Upper lobe of right lung (tissue), 1 donor: Measurements from ENCODE around the gene MTCL1. TPM values are rescaled to one million over a fixed set of nuclear protein-coding genes. Genes with fewer than 3 reads are reported as not detected.

Experiments
- ATAC-seq: fragments of 200-7000 bp; cut with Tn5 transposase; one replicate; pipeline ENCODE4 v1.9.1; 2020; ENCODE audit warnings: mild to moderate bottlenecking, moderate library complexity
- DNase-seq: peaks from one replicate; pipeline ENCODE4 v3.0.0-alpha.2; 2020
- H3K27ac ChIP-seq: fragments of 200-600 bp; one replicate; pipeline ENCODE4 v1.8.0; 2022
- H3K27me3 ChIP-seq: fragments of 200-600 bp; one replicate; pipeline ENCODE4 v1.8.0; 2022; ENCODE audit warnings: mild to moderate bottlenecking
- H3K36me3 ChIP-seq: fragments of 200-600 bp; one replicate; pipeline ENCODE4 v1.8.0; 2022
- H3K4me1 ChIP-seq: fragments of 200-600 bp; one replicate; pipeline ENCODE4 v1.8.0; 2022
- H3K4me3 ChIP-seq: fragments of 200-600 bp; one replicate; pipeline ENCODE4 v1.8.0; 2022; ENCODE audit warnings: mild to moderate bottlenecking
- H3K9me3 ChIP-seq: fragments of 200-600 bp; one replicate; pipeline ENCODE4 v1.8.0; 2022
- intact Hi-C: fragments of 100-400 bp; cut with DNase I; formaldehyde crosslinking; loops from one replicate; pipeline ENCODE4 v1.11.0; 2022
- total RNA-seq: library from RNA; stranded (reverse); fragmentation: NEBNext Ultra II Directional; extraction: Animal tissue kit (Norgen Biotek cat#: 25700); gene quantifications from one replicate; pipeline ENCODE4 v1.2.1, GENCODE V29; 2021
- TF ChIP-seq, protein P1 (sequence below): fragments of 200-600 bp; IDR thresholded peaks from one replicate; pipeline ENCODE4 v1.8.0; 2022; ENCODE audit warnings: antibody characterized with exemption
- donor health status: DM: no; HTN: yes; CAD: no; lungs with severe emphysema.

MTCL1 gene
- total RNA-seq, 1 donor from 2014 or later: 10.1 TPM

DNA sequence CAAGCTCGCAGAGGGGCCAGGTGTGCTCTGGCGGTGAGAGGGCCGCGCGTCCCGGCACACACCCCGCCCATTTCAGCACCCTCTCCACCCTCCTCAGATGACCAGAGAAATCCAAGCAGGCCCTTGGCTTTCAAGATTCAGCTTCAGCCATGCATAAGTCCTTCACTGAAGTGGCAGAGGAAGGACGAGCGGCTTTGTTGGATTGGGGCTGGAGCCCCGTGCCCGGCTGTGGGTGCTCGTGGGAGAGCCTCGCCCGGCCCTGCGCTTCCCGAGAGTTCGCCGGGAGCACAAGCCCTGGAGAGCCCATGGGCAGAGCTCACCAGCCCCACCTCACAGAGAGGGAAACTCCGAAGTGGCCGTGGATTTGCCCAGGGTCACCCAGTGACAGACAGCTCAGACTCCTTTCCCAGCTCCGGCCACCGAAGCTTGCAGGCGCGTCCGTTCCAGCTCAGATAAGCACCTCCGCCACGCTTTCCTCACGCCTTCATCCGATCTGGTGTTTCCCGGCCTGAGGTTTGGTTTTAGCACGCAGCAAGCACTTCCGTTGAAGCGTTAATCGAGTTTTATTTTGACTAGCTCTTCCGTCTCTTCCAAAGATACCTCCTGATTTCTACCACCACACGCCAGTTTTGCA, 45.6 kb upstream of the MTCL1 start:
- peak; percentile 13 for ATAC-seq
- intact Hi-C loops: no loop called here

DNA sequence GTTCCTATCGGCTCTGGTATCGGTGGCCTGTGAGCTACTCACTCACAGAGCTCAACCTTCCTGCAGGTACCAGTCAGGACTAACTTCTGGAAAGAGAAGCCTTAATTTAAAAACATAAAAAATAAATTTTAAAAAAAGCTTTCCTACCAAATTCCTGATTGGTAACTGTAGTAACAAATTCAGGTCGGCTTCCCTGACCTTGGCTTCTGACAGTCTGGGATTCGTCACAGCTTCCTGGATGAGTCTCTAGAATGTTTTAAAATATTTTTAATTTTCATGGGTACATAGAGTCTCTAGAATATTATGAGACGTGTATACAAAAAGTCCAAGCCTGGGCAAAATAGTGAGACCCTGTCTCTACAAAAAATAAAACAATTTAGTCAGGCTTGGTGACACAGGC, 45.0 kb upstream of the MTCL1 start:
- H3K27me3 ChIP-seq: peaks cover 4% of the 10 kb centered on the region
- ATAC-seq (no peak), DNase-seq (no peak)
- no peak overlapping the region for H3K27ac ChIP-seq
- H3K4me3 ChIP-seq: no peak overlapping the region
- TF ChIP-seq, protein P1, sequence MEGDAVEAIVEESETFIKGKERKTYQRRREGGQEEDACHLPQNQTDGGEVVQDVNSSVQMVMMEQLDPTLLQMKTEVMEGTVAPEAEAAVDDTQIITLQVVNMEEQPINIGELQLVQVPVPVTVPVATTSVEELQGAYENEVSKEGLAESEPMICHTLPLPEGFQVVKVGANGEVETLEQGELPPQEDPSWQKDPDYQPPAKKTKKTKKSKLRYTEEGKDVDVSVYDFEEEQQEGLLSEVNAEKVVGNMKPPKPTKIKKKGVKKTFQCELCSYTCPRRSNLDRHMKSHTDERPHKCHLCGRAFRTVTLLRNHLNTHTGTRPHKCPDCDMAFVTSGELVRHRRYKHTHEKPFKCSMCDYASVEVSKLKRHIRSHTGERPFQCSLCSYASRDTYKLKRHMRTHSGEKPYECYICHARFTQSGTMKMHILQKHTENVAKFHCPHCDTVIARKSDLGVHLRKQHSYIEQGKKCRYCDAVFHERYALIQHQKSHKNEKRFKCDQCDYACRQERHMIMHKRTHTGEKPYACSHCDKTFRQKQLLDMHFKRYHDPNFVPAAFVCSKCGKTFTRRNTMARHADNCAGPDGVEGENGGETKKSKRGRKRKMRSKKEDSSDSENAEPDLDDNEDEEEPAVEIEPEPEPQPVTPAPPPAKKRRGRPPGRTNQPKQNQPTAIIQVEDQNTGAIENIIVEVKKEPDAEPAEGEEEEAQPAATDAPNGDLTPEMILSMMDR: no peak
- no peaks in the 10 kb centered on the region for H3K9me3 ChIP-seq
- H3K36me3 ChIP-seq: no peaks in the 10 kb centered on the region
- H3K4me1 ChIP-seq: peaks cover 4% of the 10 kb centered on the region
- intact Hi-C loops: no loop called here

More for the DNA sequence above, 45.6 kb upstream of the MTCL1 start:
- Histone ChIP-seq H3K9me3 (no peaks in the 10 kb centered on the region), H3K4me3 (no peak overlapping the region), H3K27me3 (peaks cover 4% of the 10 kb centered on the region), H3K27ac (no peak overlapping the region), H3K36me3 (no peaks in the 10 kb centered on the region), H3K4me1 (peaks cover 4% of the 10 kb centered on the region)
- DNase-seq: no peak
- TF ChIP-seq, protein P1: no peak

DNA sequence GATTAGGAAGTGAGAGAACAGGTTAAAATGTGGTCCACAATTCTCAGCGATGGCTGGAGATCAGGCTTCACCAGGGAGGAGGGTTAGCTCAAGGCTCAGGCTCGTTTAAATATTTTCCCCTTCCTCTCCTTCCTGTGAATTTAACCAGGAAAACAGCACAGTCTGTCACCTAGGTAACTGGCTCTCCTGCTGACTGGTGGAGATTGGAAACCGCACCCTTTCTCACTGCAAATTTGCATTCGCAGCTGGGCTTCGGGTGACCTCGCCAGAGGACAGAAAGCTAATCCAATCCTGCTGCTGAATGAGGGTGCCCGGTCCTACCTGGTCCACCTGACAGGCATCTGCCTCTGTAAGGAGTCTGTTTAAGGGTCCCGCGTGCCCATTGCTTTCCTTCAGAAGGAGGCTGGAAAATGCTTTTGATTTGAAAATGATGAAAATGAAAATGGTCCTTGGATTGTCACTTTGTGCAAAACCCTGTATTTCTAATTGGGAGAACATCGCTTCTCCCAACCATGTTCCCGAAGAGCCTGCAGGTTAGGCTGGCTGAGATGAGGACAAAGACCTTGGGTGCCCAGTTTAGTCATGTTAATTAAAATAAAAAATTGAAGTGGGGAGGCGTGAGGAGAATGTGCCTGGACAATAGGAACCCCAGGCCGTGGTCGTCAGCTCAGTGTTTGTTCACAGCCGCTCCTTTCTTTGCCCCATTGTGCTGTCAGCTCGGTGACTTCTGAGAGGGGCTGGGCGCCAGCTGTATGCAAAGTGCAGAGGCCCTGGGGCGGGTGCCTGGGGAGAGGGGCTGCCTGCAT, 43.4 kb upstream of the MTCL1 start:
- Histone ChIP-seq H3K4me1 (peaks cover 4% of the 10 kb centered on the region), H3K4me3 (no peak overlapping the region), H3K36me3 (no peaks in the 10 kb centered on the region), H3K27me3 (peaks cover 4% of the 10 kb centered on the region), H3K9me3 (no peaks in the 10 kb centered on the region), H3K27ac (no peak overlapping the region)
- intact Hi-C loops: no loop called here
- TF ChIP-seq, protein P1: no peak
- ATAC-seq: no peak
- peak; percentile 32 for DNase-seq

DNA sequence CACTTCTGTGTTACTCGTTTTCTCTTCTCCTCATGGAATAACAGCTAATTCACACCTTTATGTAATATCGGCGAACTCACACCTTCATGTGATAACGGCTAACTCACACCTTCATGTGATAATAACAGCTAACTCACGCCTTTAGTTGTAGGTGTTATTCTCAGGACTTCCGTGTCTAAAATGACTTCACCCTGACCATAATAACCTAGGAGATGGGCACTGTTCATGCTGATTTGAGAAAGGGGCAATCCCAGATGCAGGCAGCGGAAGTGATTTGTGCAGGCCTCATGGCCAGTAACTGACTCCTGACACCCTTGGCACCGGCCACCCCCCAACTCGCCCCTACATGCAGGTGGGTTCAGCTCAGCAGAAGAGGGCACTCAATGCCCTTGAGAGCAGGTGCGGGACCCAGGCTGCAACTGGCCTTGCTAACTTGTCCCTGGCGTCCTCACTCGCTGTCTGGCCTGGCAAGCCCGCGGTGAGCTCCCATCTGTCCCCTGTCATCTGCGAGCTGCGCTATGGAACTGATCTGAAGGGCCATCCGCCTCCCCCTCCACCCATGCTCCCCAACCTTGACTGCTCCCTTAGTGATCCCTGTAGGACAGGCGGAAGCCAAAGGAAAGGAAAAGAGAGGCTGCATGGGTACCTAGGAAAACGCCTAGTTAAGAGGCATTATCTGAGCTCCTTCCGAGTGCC, 42.6 kb upstream of the MTCL1 start:
- peak; percentile 33 for DNase-seq
- ATAC-seq: no peak
- H3K4me1 ChIP-seq: peaks cover 4% of the 10 kb centered on the region
- H3K27ac ChIP-seq: no peak overlapping the region
- TF ChIP-seq, protein P1: no peak
- H3K4me3 ChIP-seq: no peak overlapping the region
- intact Hi-C loops: no loop called here
- H3K9me3 ChIP-seq: no peaks in the 10 kb centered on the region
- H3K27me3 ChIP-seq: peaks cover 4% of the 10 kb centered on the region
- no peaks in the 10 kb centered on the region for H3K36me3 ChIP-seq

DNA sequence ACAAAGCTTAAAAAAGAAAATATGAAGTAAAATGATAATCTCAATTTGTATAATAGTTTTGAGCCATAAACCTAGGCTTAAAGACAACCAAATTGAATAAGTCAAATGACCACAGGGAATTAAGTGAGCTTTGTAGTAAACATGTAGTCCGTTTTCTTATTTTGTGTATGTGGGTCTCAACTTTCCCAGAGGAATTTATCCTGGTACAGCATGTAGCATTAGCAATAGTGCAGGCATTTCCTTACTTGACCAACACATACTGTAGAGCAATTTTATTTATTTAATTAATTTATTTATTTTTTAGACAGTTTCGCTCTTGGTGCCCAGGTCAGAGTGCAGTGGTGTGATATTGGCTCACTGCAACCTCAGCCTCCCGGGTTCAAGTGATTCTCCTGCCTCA, 37.5 kb upstream of the MTCL1 start:
- Histone ChIP-seq H3K27me3 (no peaks in the 10 kb centered on the region), H3K27ac (no peak overlapping the region), H3K9me3 (no peaks in the 10 kb centered on the region), H3K36me3 (no peaks in the 10 kb centered on the region), H3K4me3 (no peak overlapping the region), H3K4me1 (no peaks in the 10 kb centered on the region)
- intact Hi-C loops: no loop called here
- TF ChIP-seq, protein P1: no peak
- ATAC-seq (no peak), DNase-seq (no peak)
